HepG2 (cell line): Measurements from ENCODE around the gene C6orf132. TPM values are rescaled to one million over a fixed set of nuclear protein-coding genes. Genes with fewer than 3 reads are reported as not detected.
A peak's percentile ranks its signal among the peaks of the same experiment; 100 is the strongest.

Experiments
- ATAC-seq: fragments of 200-7000 bp; cut with Tn5 transposase; 3 replicates; pipeline ENCODE4 v1.9.1; 2020; ENCODE audit warnings: mild to moderate bottlenecking, moderate library complexity
- BruUV-seq: library from RNA; stranded (reverse); fragments of 400-500 nt; replicated peaks from 2 replicates; lab custom pipeline; 2021; lab: Mats Ljungman, UMichigan
- CTCF ChIA-PET: fragments of 300-600 bp; formaldehyde crosslinking; extraction: SDS; loops from one replicate; lab custom pipeline; 2021; ENCODE audit warnings: low total read pairs, inconsistent platforms, low intra/inter-chr PET ratio; lab: Yijun Ruan, JAX
- POLR2A ChIA-PET: fragments of 350-600 bp; sonication (Branson Sonifier 250); formaldehyde crosslinking; loops from one replicate; lab custom pipeline; 2020; ENCODE audit warnings: antibody characterized with exemption, inconsistent platforms; lab: Yijun Ruan, JAX
- DNase-seq: peaks from one replicate; pipeline ENCODE4 v3.0.0-alpha.2; 2015; ENCODE audit warnings: low spot score
- FAIRE-seq: peaks from 3 replicates; lab custom pipeline; 2011; peaks lifted over from hg19 to GRCh38; lab: Jason Lieb, UNC
- H2AFZ ChIP-seq: one replicate; pipeline ENCODE4 v1.6.1; 2011; ENCODE audit warnings: low read length, inconsistent platforms
- H3K27ac ChIP-seq: fragments of 300-600 bp; 3 replicates; pipeline ENCODE4 v1.8.0; 2011; ENCODE audit warnings: mixed run types, mild to moderate bottlenecking, mixed read lengths, low read length, inconsistent platforms; ENCODE audit not compliant: insufficient read depth; ENCODE audit errors: extremely low read length
- H3K27me3 ChIP-seq, 2 experiments: fragments of 200-600 bp in 1 of 2; 2 replicates in 1 of 2; 3 replicates in 1 of 2; pipeline versions ENCODE4 v1.6.0 to v1.8.0; 2011; ENCODE audit warnings: low read length in 2 of 2, mild to moderate bottlenecking in 2 of 2, moderate library complexity in 2 of 2, inconsistent platforms in 1 of 2; ENCODE audit not compliant: insufficient read depth in 2 of 2, control insufficient read depth in 1 of 2
- H3K36me3 ChIP-seq, 2 experiments: fragments of 200-600 bp in 1 of 2; replicated peaks in 1 of 2; 2 replicates in 1 of 2; 3 replicates in 1 of 2; pipeline versions ENCODE4 v1.5.1 to v1.8.0; 2011; ENCODE audit warnings: low read length in 2 of 2, inconsistent platforms in 1 of 2; ENCODE audit not compliant: insufficient read depth in 2 of 2, control insufficient read depth in 1 of 2
- H3K4me1 ChIP-seq: 2 replicates; pipeline ENCODE4 v1.5.1; 2012; ENCODE audit warnings: low read length, inconsistent platforms; ENCODE audit not compliant: insufficient read depth
- H3K4me2 ChIP-seq: 2 replicates; pipeline ENCODE4 v1.6.0; 2011; ENCODE audit warnings: low read depth, low read length, inconsistent platforms
- H3K4me3 ChIP-seq, 3 experiments: fragments of 200-600 bp in 1 of 3; sonication (generic), shearing (Covaris generic) in 1 of 3; replicated peaks in 1 of 3; 2 replicates each; pipeline ENCODE4 v1.5.1; 2011 to 2016; ENCODE audit warnings: low read length in 3 of 3, inconsistent platforms in 2 of 3, low read depth in 2 of 3, mild to moderate bottlenecking in 2 of 3, control low read depth in 1 of 3, mixed read lengths in 1 of 3; ENCODE audit not compliant: insufficient read depth in 1 of 3
- H3K79me2 ChIP-seq: one replicate; pipeline ENCODE4 v1.6.1; 2011; ENCODE audit warnings: low read length, inconsistent platforms; ENCODE audit not compliant: insufficient read depth
- H3K9ac ChIP-seq: 2 replicates; pipeline ENCODE4 v1.6.0; 2011; ENCODE audit warnings: mild to moderate bottlenecking, low read depth, low read length, inconsistent platforms; ENCODE audit not compliant: insufficient read depth
- H3K9me3 ChIP-seq: 2 replicates; pipeline ENCODE4 v1.5.1; 2012; ENCODE audit warnings: mild to moderate bottlenecking, low read length
- H4K20me1 ChIP-seq: 2 replicates; pipeline ENCODE4 v1.6.0; 2011; ENCODE audit warnings: inconsistent platforms, mild to moderate bottlenecking, low read length, moderate library complexity; ENCODE audit not compliant: insufficient read depth
- BHLHE40 ChIP-seq: IDR thresholded peaks from 2 replicates; pipeline ENCODE4 v1.6.1; 2011; ENCODE audit warnings: low read length, improper control_type of control experiment
- HNF4G ChIP-seq, 2 experiments: sonication (generic) in 1 of 2; formaldehyde crosslinking in 1 of 2; IDR thresholded peaks; 2 replicates each; pipeline versions ENCODE4 v1.4.0 to v1.6.1; 2011 to 2020; ENCODE audit warnings: borderline replicate concordance in 2 of 2, low read depth in 2 of 2, mild to moderate bottlenecking in 2 of 2, low read length in 1 of 2, missing genetic modification reagents in 1 of 2, moderate library complexity in 1 of 2
- RBFOX2 ChIP-seq: fragments of 200-400 bp; formaldehyde crosslinking; IDR thresholded peaks from 2 replicates; pipeline ENCODE4 v1.6.1; 2017; ENCODE audit warnings: low read depth, mild to moderate bottlenecking, low read length
- RERE ChIP-seq: IDR thresholded peaks from 2 replicates; pipeline ENCODE4 v1.6.1; 2016; ENCODE audit warnings: low read depth, missing genetic modification reagents, missing compliant biosample characterization
- in situ Hi-C: cut with HindIII; loops from 2 replicates; pipeline ENCODE4 v1.10.0; 2017; ENCODE audit warnings: low pct_unique_long_range_greater_than_20kb; ENCODE audit not compliant: extremely low pct_ligation_motif_present
- intact Hi-C: fragments of 100-400 bp; cut with micrococcal nuclease; formaldehyde crosslinking; loops from one replicate; pipeline ENCODE4 v1.10.0; 2022; ENCODE audit not compliant: unreplicated experiment
- polyA plus RNA-seq, 8 experiments: library from polyadenylated mRNA; depleted of rRNA in 3 of 8; stranded (reverse) in 7 of 8; unstranded in 1 of 8; fragments of >200 nt; fragmentation: Illumina TruSeq in 4 of 8; extraction: Trizol in 4 of 8; gene quantifications; 2 replicates each; pipeline versions ENCODE4 v1.2.1 to v1.2.3, GENCODE V29; 2011 to 2016; ENCODE audit warnings: low read depth in 4 of 8, missing spikeins in 1 of 8, mixed read lengths in 1 of 8; ENCODE audit not compliant: insufficient read depth in 1 of 8
- total RNA-seq, 5 experiments: library from RNA; depleted of rRNA; stranded (reverse); fragments of >200 nt; fragmentation: Illumina TruSeq; extraction: Trizol; gene quantifications; 2 replicates each; pipeline ENCODE4 v1.2.3, GENCODE V29; 2016; ENCODE audit warnings: low read depth in 1 of 5

C6orf132 gene
- total and polyA plus RNA-seq, 2 of the 13 experiments (the other 11 are each of a cell fraction or from before 2014, with no cell fraction given), result 0.78 to 3.0 TPM

GRCh38 chr6:42053601-42054000 lies 88.8 kb downstream of the C6orf132 start:
- Histone ChIP-seq H4K20me1 (no peaks in the 10 kb centered on the region), H3K4me2 (no peak overlapping the region), H3K9ac (no peak overlapping the region), H3K9me3 (no peaks in the 10 kb centered on the region), H3K4me1 (peaks cover 24% of the 10 kb centered on the region), H3K36me3 (peaks cover 25 to 60% of the 10 kb centered on the region in 2 experiments), H3K79me2 (peaks cover 10% of the 10 kb centered on the region), H3K4me3 (no peak overlapping the region), H3K27me3 (no peaks in the 10 kb centered on the region; a peak in 1 of 5 replicates), H3K27ac (no peak overlapping the region), H2AFZ (no peak overlapping the region)
- ATAC-seq, result no peak
- intact Hi-C loops (no loop called here), in situ Hi-C loops (no loop called here)
- no peak for DNase-seq
- no peak for FAIRE-seq
- POLR2A ChIA-PET, result interaction anchor here (0.6 kb wide), 1 partner anchor 305 kb away, joined by 4 read pairs; no protein-coding TSS in a partner anchor
- CTCF ChIA-PET, result no interaction called here
- TF ChIP-seq HNF4G (IDR thresholded peaks at IDR 0.05; ENCODE audit: borderline replicate concordance, low read depth, low read length), result no peak
- no peak for TF ChIP-seq HNF4G (CRISPR knock-in tag; IDR thresholded peaks at IDR 0.05; ENCODE audit: borderline replicate concordance, low read depth)
- TF ChIP-seq RERE (CRISPR knock-in tag), result no peak
- no peak for TF ChIP-seq BHLHE40
- peak; percentile 34; the same call in 1 of the 2 replicates for TF ChIP-seq RBFOX2
- BruUV-seq, result no TSS peak
